ENCODE measurements around the gene NOL12. TPM values are rescaled to one million over a fixed set of nuclear protein-coding genes. Genes with fewer than 3 reads are reported as not detected.

Gene NOL12, protein sequence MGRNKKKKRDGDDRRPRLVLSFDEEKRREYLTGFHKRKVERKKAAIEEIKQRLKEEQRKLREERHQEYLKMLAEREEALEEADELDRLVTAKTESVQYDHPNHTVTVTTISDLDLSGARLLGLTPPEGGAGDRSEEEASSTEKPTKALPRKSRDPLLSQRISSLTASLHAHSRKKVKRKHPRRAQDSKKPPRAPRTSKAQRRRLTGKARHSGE
- total RNA-seq (36.0 and 38.3 TPM in 2 replicates), polyA plus RNA-seq (21.9 and 34.2 TPM in 2 replicates)

DNA sequence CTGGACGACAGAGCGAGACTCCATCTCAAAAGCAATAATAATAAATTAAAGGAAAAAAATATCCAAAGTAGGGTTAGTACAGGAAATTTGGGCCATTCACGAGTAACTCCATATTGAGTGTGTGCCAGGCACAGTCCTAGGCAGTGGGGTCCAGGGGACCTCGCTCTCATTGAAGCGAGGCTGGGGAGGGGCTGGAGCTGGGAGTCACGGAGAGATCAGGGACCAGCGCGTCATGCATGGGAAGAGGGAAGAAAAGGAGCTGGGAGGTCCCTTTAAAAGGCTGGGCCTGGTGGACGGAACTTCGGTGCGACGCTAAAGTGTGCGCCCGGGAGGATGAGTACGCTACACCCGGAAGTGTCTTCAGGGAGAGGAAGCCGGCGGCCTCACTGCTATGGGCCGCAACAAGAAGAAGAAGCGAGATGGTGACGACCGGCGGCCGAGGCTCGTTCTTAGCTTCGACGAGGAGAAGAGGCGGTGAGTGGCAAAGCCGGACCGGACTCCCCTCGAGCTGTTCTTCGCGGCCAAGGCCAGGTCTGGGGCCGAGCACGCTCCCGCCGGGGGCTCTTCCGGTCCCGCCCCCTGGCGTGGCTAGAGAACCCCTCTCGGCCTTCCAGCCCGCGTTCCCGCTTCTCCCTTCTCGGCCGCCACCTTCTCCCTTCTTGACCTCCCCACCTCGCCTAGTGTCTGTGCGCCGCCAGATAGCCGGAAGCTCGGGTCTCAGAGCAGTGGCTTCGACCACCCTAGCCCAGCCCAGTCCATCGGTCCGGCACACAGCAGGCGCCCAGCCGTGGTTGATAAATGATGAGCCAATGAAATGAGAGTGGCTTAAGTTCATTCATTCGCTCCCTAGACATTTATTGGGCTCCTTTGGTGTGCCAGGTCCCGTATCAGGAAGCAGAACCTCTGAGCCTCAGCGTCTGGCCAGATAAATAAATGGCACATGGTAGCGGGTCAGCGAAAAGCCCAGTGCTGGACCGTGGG lies at the start of gene NOL12:
TSS of gene NOL12 (plus strand) at position 342 of the 981 bp plus-strand sequence. CDS start at position 392, 50 bp downstream.
- Histone ChIP-seq H3K4me1 (ENCODE audit: low read depth) (no peaks in the 10 kb centered on the region), H3K36me3 (no peaks in the 10 kb centered on the region), H3K4me3 (peak within 1 kb of the TSS; percentile 89), H3K27me3 (no peaks in the 10 kb centered on the region), H3K27ac (peak within 1 kb of the TSS; percentile 90), H3K9me3 (ENCODE audit: low read depth) (no peaks in the 10 kb centered on the region)
- TF ChIP-seq, protein P1, sequence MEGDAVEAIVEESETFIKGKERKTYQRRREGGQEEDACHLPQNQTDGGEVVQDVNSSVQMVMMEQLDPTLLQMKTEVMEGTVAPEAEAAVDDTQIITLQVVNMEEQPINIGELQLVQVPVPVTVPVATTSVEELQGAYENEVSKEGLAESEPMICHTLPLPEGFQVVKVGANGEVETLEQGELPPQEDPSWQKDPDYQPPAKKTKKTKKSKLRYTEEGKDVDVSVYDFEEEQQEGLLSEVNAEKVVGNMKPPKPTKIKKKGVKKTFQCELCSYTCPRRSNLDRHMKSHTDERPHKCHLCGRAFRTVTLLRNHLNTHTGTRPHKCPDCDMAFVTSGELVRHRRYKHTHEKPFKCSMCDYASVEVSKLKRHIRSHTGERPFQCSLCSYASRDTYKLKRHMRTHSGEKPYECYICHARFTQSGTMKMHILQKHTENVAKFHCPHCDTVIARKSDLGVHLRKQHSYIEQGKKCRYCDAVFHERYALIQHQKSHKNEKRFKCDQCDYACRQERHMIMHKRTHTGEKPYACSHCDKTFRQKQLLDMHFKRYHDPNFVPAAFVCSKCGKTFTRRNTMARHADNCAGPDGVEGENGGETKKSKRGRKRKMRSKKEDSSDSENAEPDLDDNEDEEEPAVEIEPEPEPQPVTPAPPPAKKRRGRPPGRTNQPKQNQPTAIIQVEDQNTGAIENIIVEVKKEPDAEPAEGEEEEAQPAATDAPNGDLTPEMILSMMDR (IDR thresholded peaks at IDR 0.05; ENCODE audit: low read depth, low read length), result no peak
- peak; percentile 91 to 93 for DNase-seq (ENCODE audit: low read depth in 1 of 2, low spot score in 1 of 2)

DNA sequence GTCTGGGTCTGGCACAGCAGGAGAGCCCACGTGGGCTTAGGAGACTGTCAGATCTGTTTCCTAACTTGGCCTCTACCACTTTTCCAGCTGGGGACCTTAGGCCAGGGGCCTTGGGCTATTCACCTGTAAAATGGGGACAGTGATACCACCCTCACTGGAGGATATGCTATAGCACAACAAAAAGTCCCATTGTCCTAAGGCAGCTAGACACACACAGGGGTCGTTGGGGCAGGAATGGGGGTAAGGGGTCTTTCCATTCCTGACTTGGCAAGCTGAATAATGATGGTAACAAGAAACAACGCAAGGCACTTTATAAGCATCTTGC lies 49.2 kb upstream of the NOL12 start:
- TF ChIP-seq, protein P1 (IDR thresholded peaks at IDR 0.05; ENCODE audit: low read depth, low read length), result no peak
- Histone ChIP-seq H3K9me3 (ENCODE audit: low read depth) (no peaks in the 10 kb centered on the region), H3K4me1 (ENCODE audit: low read depth) (peaks cover 32% of the 10 kb centered on the region), H3K27ac (no peak overlapping the region), H3K4me3 (no peak overlapping the region), H3K27me3 (no peaks in the 10 kb centered on the region), H3K36me3 (no peaks in the 10 kb centered on the region)
- no peak for DNase-seq (ENCODE audit: low read depth in 1 of 2, low spot score in 1 of 2)

DNA sequence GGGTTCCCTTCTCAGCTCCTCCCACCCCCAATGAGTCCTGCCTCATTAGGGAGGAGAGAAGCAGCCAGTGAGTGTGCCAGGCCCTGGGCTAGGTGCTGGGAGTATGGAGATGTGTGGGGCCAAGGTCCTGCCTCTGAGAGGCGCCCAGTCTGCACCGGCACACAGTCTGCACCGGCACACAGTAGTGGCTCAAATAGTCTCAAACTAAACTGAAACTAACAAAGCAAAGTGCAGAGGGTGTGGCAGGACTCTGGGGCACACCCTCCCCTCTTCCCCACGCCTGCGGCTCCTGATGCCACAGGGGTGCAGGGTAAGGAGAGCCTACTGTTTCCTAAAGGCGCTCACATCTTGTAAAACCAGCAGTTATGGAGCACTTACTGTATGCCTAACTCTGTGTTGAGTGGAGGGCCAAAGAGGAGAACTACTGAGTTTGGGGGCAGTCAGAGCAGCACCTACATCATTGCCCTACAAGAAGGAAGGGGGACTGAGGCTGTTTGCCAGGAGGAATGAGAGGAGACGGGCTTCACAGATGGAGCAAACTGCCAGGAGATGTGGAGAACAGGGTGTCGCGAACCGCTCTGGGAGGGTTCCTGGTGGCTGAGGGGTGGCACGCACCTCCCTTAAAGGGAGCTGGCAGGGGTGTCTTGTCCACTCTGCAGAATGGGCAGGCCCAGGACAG lies 47.6 kb upstream of the NOL12 start:
- H3K27ac ChIP-seq, result no peak overlapping the region
- no peak for DNase-seq (ENCODE audit: low read depth in 1 of 2, low spot score in 1 of 2)
- peaks cover 28% of the 10 kb centered on the region for H3K4me1 ChIP-seq (ENCODE audit: low read depth)
- H3K36me3 ChIP-seq, result no peaks in the 10 kb centered on the region
- no peak overlapping the region for H3K4me3 ChIP-seq
- TF ChIP-seq, protein P1 (IDR thresholded peaks at IDR 0.05; ENCODE audit: low read depth, low read length), result no peak
- no peaks in the 10 kb centered on the region for H3K9me3 ChIP-seq (ENCODE audit: low read depth)
- H3K27me3 ChIP-seq, result no peaks in the 10 kb centered on the region

DNA sequence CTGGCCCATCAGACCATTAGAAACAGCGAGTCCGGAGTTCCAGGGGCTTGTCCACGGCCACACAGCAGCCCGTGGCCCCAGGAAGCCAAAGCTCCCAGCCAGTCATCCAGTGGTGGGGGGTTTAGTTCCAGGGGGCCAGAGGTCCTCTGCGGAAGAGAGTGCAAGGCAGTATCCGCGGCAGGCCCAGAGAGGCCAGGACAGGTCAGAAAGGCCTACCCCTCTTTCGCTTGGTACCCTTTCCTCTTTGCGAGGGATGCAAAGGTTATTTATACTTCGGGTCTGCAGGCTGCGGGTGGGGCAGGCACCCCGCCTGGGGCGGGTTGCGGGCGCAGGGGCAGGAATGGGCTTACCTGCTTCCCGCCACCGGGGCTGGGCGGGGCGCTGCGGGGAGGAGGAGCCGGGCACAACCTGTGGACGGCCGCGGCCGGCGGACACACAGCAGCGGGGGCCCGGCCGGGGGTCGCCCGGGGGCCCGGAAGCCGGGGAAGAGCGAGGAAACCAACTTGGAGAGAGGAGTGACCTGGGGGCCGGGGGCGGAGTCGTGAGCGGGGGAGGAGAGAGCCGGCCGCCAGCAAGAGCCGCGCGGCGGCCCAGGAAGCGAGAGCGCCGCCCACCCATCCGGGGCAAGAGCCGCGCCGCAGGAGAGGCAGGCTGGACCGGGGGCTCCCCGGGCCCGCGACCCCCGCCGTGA lies 46.9 kb upstream of the NOL12 start, which contains the start of gene SH3BP1:
TSS of gene SH3BP1 (plus strand) at position 600 of the 691 bp plus-strand sequence. CDS start 119 bp downstream, outside the sequence.
- H3K27me3 ChIP-seq, result no peaks in the 10 kb centered on the region
- H3K27ac ChIP-seq, result peak within 1 kb of the TSS; percentile 24
- peak; percentile 53 to 78 for DNase-seq (ENCODE audit: low read depth in 1 of 2, low spot score in 1 of 2)
- TF ChIP-seq, protein P1 (IDR thresholded peaks at IDR 0.05; ENCODE audit: low read depth, low read length), result peak; percentile 2
- peak within 1 kb of the TSS; percentile 86 for H3K4me3 ChIP-seq
- H3K4me1 ChIP-seq (ENCODE audit: low read depth), result peaks cover 21% of the 10 kb centered on the region
- H3K36me3 ChIP-seq, result no peaks in the 10 kb centered on the region
- no peaks in the 10 kb centered on the region for H3K9me3 ChIP-seq (ENCODE audit: low read depth)
